Measurements from ENCODE around the gene SPINK7. TPM values are rescaled to one million over a fixed set of nuclear protein-coding genes. Genes with fewer than 3 reads are reported as not detected.
"Not testable (repeated sequence)": the region's sequence is repeated elsewhere in the genome, so short reads cannot be mapped to it uniquely, and the experiment has no call there.

SPINK7 gene
- total RNA-seq = 10 to 100 TPM in 2 of 4 donors, 1 to 10 TPM in 1, not detected in 1; 4.8 to 86.5 (median 22.9) TPM

DNA sequence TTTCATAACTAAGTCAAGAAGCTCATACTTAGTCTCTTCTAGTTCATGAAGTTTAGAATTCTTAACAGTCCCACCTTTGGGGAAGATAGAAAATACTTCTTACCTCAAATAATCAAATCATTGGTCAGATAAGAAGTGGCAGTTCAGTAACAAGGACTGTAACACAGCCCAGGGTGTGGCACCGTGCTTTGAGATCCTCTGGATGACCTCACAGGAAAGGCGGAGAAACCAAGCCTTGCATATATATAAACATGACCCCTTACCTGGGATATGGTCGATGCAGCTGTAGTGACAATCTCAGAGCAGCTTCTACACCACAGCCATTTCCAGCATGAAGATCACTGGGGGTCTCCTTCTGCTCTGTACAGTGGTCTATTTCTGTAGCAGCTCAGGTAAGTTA is at the start of gene SPINK7:
Gene SPINK7 (plus strand): TSS at position 271 of the 400 bp plus-strand sequence. CDS start 61 bp downstream, at position 332.
- no peaks in the 10 kb centered on the region for H3K4me1 ChIP-seq
- H3K27me3 ChIP-seq = no peaks in the 10 kb centered on the region
- no peaks in the 10 kb centered on the region for H3K36me3 ChIP-seq
- H3K4me3 ChIP-seq = no peak within 1 kb of the TSS
- peaks cover 9% of the 10 kb centered on the region for H3K9me3 ChIP-seq
- no peak within 1 kb of the TSS for H3K27ac ChIP-seq
- TF ChIP-seq, protein P1, sequence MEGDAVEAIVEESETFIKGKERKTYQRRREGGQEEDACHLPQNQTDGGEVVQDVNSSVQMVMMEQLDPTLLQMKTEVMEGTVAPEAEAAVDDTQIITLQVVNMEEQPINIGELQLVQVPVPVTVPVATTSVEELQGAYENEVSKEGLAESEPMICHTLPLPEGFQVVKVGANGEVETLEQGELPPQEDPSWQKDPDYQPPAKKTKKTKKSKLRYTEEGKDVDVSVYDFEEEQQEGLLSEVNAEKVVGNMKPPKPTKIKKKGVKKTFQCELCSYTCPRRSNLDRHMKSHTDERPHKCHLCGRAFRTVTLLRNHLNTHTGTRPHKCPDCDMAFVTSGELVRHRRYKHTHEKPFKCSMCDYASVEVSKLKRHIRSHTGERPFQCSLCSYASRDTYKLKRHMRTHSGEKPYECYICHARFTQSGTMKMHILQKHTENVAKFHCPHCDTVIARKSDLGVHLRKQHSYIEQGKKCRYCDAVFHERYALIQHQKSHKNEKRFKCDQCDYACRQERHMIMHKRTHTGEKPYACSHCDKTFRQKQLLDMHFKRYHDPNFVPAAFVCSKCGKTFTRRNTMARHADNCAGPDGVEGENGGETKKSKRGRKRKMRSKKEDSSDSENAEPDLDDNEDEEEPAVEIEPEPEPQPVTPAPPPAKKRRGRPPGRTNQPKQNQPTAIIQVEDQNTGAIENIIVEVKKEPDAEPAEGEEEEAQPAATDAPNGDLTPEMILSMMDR (IDR thresholded peaks at IDR 0.05) = no peak
- no peak for DNase-seq (ENCODE audit: low spot score in 2 of 2)
- WGBS = 73% methylated on average over 3 of the region's 3 CpGs

DNA sequence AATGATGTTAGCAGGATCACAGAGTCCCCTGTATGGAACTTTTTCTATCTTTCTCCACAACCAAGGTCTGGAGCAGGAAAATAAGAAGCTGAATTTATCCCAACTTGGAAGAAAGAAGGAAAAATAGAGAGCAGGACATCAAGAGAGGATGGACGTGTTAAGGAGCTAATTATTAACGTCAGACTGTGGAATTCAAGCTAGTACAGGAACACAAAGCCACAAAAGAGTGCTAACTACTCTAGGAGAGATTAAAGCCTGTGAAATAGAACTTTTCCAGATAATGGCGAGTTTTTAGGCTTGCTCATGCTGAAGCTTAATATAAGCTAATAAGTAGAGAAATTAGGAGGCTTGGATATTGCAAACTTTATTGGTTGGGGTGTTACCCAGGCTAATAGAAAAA is 44.3 kb upstream of the SPINK7 start:
- DNase-seq (ENCODE audit: low spot score in 2 of 2) = no peak
- Histone ChIP-seq H3K4me3 (no peak overlapping the region), H3K27me3 (no peaks in the 10 kb centered on the region), H3K36me3 (no peaks in the 10 kb centered on the region), H3K4me1 (no peaks in the 10 kb centered on the region), H3K9me3 (no peaks in the 10 kb centered on the region), H3K27ac (no peak overlapping the region)
- TF ChIP-seq POLR2A (IDR thresholded peaks at IDR 0.05) = no peak
- TF ChIP-seq, protein P1 (IDR thresholded peaks at IDR 0.05) = no peak
- TF ChIP-seq EP300 (IDR thresholded peaks at IDR 0.05) = no peak
- no peak for TF ChIP-seq POLR2AphosphoS5 (IDR thresholded peaks at IDR 0.05)
- 57% methylated on average over 3 of the region's 3 CpGs for WGBS

DNA sequence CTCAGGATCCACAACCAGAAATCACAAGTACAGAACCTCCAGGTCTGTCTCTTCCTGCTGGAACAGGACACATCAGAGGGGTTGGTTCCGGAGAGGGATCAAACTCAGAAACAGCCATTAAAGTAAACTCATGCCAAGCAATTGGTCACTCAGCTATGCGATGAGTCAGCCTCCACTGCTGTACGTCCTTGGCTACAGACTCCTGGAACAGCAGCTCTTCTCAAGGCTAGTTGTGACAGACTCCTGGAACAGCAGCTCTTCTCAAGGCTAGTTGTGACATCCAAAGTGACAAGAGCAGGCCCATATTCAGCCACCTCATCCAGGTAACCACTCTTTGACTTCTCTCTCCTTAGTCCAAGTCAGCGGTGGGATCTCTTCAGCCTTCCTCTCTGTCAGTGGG is 43.7 kb upstream of the SPINK7 start, which contains the start of gene SPINK13:
Gene SPINK13 (plus strand): TSS at position 229 of the 400 bp plus-strand sequence. CDS start 1,279 bp downstream, outside the sequence.
- 58% methylated on average over 4 of the region's 4 CpGs for WGBS
- Histone ChIP-seq H3K9me3 (no peaks in the 10 kb centered on the region), H3K36me3 (no peaks in the 10 kb centered on the region), H3K4me3 (no peak within 1 kb of the TSS), H3K4me1 (no peaks in the 10 kb centered on the region), H3K27me3 (no peaks in the 10 kb centered on the region), H3K27ac (no peak within 1 kb of the TSS)
- TF ChIP-seq, protein P1 (IDR thresholded peaks at IDR 0.05) = no peak
- no peak for TF ChIP-seq POLR2AphosphoS5 (IDR thresholded peaks at IDR 0.05)
- TF ChIP-seq EP300 (IDR thresholded peaks at IDR 0.05) = no peak
- TF ChIP-seq POLR2A (IDR thresholded peaks at IDR 0.05) = no peak
- no peak for DNase-seq (ENCODE audit: low spot score in 2 of 2)

DNA sequence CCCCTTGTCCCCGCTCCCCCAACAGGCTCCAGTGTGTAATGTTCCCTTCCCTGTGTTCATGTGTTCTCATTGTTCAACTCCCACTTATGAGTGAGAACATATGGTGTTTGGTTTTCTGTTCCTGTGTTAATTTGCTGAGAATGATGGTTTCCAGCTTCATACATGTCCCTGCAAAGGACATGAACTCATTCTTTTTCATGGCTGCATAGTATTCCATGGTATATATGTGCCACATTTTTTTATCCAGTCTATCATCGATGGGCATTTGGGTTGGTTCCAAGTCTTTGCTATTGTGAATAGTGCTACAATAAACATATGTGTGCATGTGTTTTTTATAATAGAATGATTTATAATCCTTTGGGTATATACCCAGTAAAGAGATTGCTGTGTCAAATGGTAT is 37.1 kb upstream of the SPINK7 start:
- not testable (repeated sequence) for H3K4me3 ChIP-seq; H3K9me3 ChIP-seq; H3K27me3 ChIP-seq; H3K4me1 ChIP-seq; H3K27ac ChIP-seq; DNase-seq (ENCODE audit: low spot score in 2 of 2); H3K36me3 ChIP-seq
- WGBS = 95% methylated on average over 2 of the region's 2 CpGs

DNA sequence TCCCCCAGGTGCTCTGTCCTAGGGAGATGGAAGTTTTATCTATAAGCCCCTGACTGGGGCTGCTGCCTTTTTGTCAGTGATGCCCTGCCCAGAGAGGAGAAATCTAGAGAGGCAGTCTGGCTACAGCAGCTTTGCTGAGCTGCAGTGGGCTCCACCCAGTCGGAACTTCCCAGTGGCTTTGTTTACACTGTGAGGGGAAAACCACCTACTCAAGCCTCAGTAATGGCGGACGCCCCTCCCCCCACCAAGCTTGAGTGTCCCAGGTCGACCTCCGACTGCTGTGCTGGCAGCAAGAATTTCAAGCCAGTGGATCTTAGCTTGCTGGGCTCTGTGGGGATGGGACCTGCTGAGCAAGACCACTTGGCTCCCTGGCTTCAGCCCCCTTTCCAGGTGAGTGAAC is 31.3 kb upstream of the SPINK7 start:
- H3K4me1 ChIP-seq; H3K27ac ChIP-seq; DNase-seq (ENCODE audit: low spot score in 2 of 2); H3K27me3 ChIP-seq; H3K9me3 ChIP-seq; H3K4me3 ChIP-seq; H3K36me3 ChIP-seq: not testable (repeated sequence)
- WGBS = 38% methylated on average over 4 of the region's 5 CpGs

DNA sequence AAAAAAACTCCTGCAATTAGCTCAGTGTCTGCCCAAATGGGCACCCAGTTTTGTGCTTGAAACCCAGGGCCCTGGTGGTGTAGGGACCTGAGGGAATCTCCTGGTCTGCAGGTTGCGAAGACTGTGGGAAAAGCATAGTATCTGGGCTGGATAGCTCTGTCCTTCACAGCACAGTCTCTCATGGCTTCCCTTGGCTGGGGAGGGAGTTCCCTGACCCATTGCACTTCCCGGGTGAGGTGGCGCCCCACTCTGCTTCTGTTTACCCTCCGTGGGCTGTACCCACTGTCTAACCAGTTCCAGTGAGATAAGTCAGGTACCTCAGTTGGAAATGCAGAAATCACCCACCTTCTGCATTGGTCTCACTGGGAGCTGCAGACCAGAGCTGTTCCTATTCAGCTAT is 30.9 kb upstream of the SPINK7 start:
- WGBS = no CpG with 5 or more reads among the region's 4 CpGs

More for the DNA sequence above, 30.9 kb upstream of the SPINK7 start:
- H3K4me3 ChIP-seq; H3K36me3 ChIP-seq; H3K9me3 ChIP-seq; H3K4me1 ChIP-seq; H3K27me3 ChIP-seq; DNase-seq (ENCODE audit: low spot score in 2 of 2); H3K27ac ChIP-seq: not testable (repeated sequence)
